Activated CD8-positive, alpha-beta T cell treated with anti-CD3 and anti-CD28 coated beads for 36 hours (primary cell): Measurements from ENCODE around the gene CTRB2. TPM values are rescaled to one million over a fixed set of nuclear protein-coding genes. Genes with fewer than 3 reads are reported as not detected.
"Not testable (repeated sequence)": the region's sequence is repeated elsewhere in the genome, so short reads cannot be mapped to it uniquely, and the experiment has no call there.

ENCODE experiments used
- ATAC-seq: fragments of 200-7000 bp; cut with Tn5 transposase; one replicate; pipeline ENCODE4 v1.10.0; 2021; ENCODE audit warnings: mild to moderate bottlenecking, moderate library complexity
- CTCF ChIA-PET: fragments of 350-600 bp; sonication (Branson Sonifier 250); formaldehyde crosslinking; loops from one replicate; lab custom pipeline; 2021; ENCODE audit warnings: antibody characterized with exemption; lab: Charles Lee
- POLR2A ChIA-PET: fragments of 350-600 bp; sonication (Branson Sonifier 250); formaldehyde crosslinking; loops from one replicate; lab custom pipeline; 2021; ENCODE audit warnings: antibody characterized with exemption; lab: Charles Lee
- DNase-seq: peaks from one replicate; pipeline ENCODE4 v3.0.0-alpha.2; 2020
- H3K27ac Mint-ChIP-seq: one replicate; pipeline ENCODE4 v1.8.0; 2021; ENCODE audit warnings: mild to moderate bottlenecking, mixed read lengths
- H3K27me3 Mint-ChIP-seq: one replicate; pipeline ENCODE4 v1.8.0; 2021; ENCODE audit warnings: mixed read lengths
- H3K36me3 Mint-ChIP-seq: one replicate; pipeline ENCODE4 v1.8.0; 2021; ENCODE audit warnings: low read depth, mixed read lengths
- H3K4me1 Mint-ChIP-seq: one replicate; pipeline ENCODE4 v1.8.0; 2021; ENCODE audit warnings: low read depth, mixed read lengths
- H3K4me3 Mint-ChIP-seq: one replicate; pipeline ENCODE4 v1.8.0; 2021; ENCODE audit warnings: mild to moderate bottlenecking, moderate library complexity, mixed read lengths
- H3K9me3 Mint-ChIP-seq: one replicate; pipeline ENCODE4 v1.8.0; 2021; ENCODE audit warnings: mixed read lengths
- intact Hi-C: fragments of 100-400 bp; cut with micrococcal nuclease; formaldehyde crosslinking; loops from one replicate; pipeline ENCODE4 v1.10.0; 2022
- total RNA-seq, 2 experiments: library from RNA; stranded (reverse); gene quantifications; one replicate each; pipeline ENCODE4 v1.2.3, GENCODE V29; 2021
- TF ChIP-seq, protein P1 (sequence below): fragments of 200-600 bp; IDR thresholded peaks from one replicate; pipeline ENCODE4 v1.8.0; 2022; ENCODE audit warnings: antibody characterized with exemption, mild to moderate bottlenecking

CTRB2 gene
- total RNA-seq, 2 experiments from 2014 or later, result not detected

DNA sequence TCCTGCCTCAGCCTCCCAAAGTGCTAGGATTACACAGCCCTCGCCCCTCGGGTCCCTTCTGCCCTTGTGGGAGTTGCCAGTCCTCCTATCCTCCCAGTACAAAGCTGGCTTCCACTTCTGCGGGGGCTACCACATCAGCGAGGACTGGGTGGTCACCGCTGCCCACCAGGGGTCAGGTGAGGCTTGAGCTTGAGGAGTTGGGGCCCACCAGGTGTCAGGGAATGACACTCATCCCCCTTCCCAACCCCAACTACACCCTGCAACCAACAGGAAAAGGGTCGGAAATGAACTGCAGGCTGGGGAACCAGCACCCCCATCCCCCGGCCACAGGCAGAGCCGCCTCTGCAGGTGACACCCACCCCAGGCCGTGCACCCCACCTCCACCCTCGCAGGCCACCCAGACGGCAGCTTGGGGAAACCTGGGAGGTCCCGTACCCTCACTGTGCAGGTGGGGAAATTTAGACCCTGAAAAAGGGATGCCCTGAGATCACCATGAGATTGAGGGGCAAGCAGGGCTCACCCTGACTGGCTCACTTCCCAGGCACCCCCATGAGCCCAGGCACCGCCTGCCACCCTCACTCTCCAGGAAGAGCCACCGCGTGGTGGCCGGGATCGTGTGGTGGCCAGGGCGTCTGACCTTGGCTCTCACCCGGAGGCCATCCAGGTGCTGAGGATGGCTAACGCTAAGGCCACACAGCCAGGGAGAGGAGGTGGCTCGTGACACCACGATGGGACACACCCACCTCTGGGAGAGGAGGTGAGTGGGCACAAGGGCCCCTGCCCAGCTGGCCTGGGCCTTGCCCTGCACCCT is 19.8 kb upstream of the CTRB2 start:
- H3K36me3 Mint-ChIP-seq, result no peaks in the 10 kb centered on the region
- ATAC-seq (no peak), DNase-seq (no peak)
- CTCF ChIA-PET, result no interaction called here
- no peaks in the 10 kb centered on the region for H3K9me3 Mint-ChIP-seq
- intact Hi-C loops, result no loop called here
- TF ChIP-seq, protein P1, sequence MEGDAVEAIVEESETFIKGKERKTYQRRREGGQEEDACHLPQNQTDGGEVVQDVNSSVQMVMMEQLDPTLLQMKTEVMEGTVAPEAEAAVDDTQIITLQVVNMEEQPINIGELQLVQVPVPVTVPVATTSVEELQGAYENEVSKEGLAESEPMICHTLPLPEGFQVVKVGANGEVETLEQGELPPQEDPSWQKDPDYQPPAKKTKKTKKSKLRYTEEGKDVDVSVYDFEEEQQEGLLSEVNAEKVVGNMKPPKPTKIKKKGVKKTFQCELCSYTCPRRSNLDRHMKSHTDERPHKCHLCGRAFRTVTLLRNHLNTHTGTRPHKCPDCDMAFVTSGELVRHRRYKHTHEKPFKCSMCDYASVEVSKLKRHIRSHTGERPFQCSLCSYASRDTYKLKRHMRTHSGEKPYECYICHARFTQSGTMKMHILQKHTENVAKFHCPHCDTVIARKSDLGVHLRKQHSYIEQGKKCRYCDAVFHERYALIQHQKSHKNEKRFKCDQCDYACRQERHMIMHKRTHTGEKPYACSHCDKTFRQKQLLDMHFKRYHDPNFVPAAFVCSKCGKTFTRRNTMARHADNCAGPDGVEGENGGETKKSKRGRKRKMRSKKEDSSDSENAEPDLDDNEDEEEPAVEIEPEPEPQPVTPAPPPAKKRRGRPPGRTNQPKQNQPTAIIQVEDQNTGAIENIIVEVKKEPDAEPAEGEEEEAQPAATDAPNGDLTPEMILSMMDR, result no peak
- no peak overlapping the region for H3K27ac Mint-ChIP-seq
- POLR2A ChIA-PET, result no interaction called here
- no peak overlapping the region for H3K4me3 Mint-ChIP-seq
- no peaks in the 10 kb centered on the region for H3K4me1 Mint-ChIP-seq
- peaks cover 2% of the 10 kb centered on the region for H3K27me3 Mint-ChIP-seq

DNA sequence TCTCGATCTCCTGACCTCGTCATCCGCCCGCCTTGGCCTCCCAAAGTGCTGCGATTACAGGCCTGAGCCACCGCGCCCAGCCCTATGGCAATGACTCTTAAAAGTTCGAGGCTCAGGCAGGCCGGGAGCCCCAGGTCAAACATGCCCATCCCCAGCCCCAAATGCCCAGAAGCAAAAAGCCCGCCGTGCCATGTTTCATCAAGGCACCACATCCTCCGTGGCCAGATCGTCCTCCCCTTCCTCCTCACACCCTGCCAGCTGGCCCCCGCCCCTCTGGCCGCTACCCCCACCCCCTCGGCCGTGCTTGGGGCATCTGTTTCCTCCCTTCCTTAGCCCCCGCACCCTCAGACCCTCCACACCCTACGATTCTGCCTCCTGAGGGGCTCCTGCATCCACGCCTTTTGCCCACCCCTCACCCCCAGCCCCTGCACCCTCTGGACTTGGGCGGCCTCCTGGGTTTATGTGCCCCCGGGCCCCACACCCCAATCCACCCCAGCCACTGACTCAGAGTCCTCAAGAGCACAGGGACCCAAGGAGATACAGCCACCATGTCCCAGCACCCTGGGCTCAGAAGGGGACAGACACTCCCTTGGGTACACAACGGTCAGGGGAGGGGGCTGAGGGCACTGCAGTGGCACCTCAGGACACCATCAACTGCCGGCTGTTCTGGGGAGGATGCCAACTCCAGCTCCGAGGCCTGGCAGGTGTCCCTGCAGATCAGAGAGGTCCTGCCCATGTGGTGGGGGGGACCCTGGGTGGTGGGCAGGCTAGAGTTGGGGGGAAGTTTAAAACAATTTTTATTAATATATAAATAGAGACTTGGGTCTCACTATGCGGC is 18.9 kb upstream of the CTRB2 start:
- intact Hi-C loops, result no loop called here
- DNase-seq (no peak), ATAC-seq (no peak)
- Mint-ChIP-seq H3K4me3 (no peak overlapping the region), H3K9me3 (no peaks in the 10 kb centered on the region), H3K36me3 (no peaks in the 10 kb centered on the region), H3K27ac (no peak overlapping the region), H3K4me1 (peaks cover 4% of the 10 kb centered on the region), H3K27me3 (peaks cover 2% of the 10 kb centered on the region)
- TF ChIP-seq, protein P1, result no peak
- ChIA-PET POLR2A (no interaction called here), CTCF (no interaction called here)

DNA sequence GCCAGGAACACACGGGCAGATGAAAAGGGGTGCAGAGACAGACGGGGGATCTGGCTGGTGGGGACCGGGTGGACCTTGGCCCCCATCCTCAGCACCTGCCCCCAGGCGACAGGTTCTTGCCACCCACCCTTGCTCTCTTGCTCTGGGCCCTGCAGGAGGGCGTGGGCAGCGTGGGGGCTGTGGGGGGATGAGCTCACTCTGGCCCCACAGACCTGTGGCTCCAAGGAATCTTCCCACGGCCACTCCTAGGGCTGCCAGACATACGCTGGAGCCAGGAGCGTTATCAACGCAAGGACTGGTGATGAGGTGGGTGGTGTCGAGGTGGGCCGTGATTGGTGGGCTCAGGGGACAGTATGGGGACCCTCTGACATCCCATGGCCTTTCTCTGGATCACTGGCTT is 18.1 kb upstream of the CTRB2 start:
- Mint-ChIP-seq H3K4me3 (no peak overlapping the region), H3K27ac (no peak overlapping the region), H3K27me3 (peaks cover 2% of the 10 kb centered on the region), H3K36me3 (no peaks in the 10 kb centered on the region), H3K4me1 (peaks cover 7% of the 10 kb centered on the region), H3K9me3 (no peaks in the 10 kb centered on the region)
- ATAC-seq, result no peak
- intact Hi-C loops, result no loop called here
- TF ChIP-seq, protein P1, result no peak
- POLR2A ChIA-PET, result no interaction called here
- DNase-seq, result no peak
- CTCF ChIA-PET, result no interaction called here

DNA sequence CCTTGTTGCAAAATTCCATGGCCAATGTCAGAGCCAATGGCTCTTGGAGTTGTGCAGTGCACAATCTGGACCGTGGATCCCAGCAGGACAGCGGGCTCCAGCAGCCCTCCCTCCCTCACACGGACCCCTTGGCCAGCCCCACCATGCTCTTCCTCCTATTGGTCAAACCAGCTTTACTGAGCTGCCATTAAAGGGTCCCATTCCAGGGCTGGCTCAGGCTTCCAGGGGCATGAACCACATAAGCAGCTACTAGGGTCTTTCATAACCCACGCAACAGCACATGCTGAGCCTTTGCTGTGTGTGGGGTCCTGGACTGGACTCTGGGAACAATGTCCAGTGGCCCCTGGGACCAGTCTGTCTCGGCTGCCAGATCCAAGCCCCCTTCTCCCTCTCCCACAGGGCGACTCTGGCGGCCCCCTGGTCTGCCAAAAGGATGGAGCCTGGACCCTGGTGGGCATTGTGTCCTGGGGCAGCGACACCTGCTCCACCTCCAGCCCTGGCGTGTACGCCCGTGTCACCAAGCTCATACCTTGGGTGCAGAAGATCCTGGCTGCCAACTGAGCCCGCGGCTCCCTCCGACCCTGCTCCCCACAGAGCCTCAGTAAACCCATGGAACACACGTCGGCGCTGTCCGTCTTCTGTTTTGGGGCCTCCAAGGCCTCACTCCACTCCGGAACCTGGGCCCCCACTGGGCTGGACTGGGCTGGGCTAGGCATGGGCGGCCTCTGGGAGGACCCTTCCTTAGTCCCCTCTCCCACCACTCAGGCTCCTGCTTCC is 17.5 kb upstream of the CTRB2 start:
- Mint-ChIP-seq H3K9me3 (no peaks in the 10 kb centered on the region), H3K27ac (no peak overlapping the region), H3K36me3 (no peaks in the 10 kb centered on the region), H3K4me1 (peaks cover 12% of the 10 kb centered on the region), H3K27me3 (peaks cover 2% of the 10 kb centered on the region), H3K4me3 (no peak overlapping the region)
- ChIA-PET POLR2A (no interaction called here), CTCF (no interaction called here)
- ATAC-seq (no peak), DNase-seq (no peak)
- TF ChIP-seq, protein P1, result no peak
- intact Hi-C loops, result no loop called here

DNA sequence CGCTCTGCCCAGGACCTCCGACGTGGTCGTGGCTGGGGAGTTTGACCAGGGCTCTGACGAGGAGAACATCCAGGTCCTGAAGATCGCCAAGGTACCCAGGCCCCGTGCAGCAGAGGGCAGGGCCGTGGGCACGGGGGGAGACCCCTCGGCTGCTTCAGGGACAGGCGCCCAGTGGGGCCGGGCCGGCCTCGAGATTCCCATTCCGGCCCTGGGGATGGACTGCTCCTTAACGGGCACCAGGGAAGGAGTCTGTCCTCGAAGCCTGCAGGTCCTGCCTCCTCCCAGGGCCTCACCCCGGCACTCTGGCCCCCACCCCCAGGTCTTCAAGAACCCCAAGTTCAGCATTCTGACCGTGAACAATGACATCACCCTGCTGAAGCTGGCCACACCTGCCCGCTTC is 16.2 kb upstream of the CTRB2 start:
- DNase-seq, POLR2A ChIA-PET, H3K9me3 Mint-ChIP-seq, ATAC-seq, H3K27ac Mint-ChIP-seq, H3K27me3 Mint-ChIP-seq, H3K36me3 Mint-ChIP-seq, intact Hi-C loops, H3K4me3 Mint-ChIP-seq: not testable (repeated sequence)
- CTCF ChIA-PET, result interaction anchor here (1.3 kb wide), 1 partner anchor 24 kb away, joined by 5 read pairs; no protein-coding TSS in a partner anchor
- peaks cover 21% of the 10 kb centered on the region for H3K4me1 Mint-ChIP-seq
